ENCODE data around the gene FAM32A. TPM values are rescaled to one million over a fixed set of nuclear protein-coding genes. Genes with fewer than 3 reads are reported as not detected.

The FAM32A gene
- 57.0 and 91.3 TPM in 2 replicates for total RNA-seq (ENCODE audit: low replicate concordance)

GRCh38 chr19:16185123-16185767 lies at the start of gene FAM32A:
FAM32A (plus strand) TSS chr19:16185410; CDS start chr19:16185443, 33 bp downstream.

GRCh38 chr19:16143399-16144215 lies 41.6 kb upstream of the FAM32A start, which contains the start of gene HSH2D:
HSH2D (plus strand) TSS chr19:16143685; CDS start chr19:16148751, 5,066 bp downstream.

GRCh38 chr19:16197622-16198369 lies 12.6 kb downstream of the FAM32A start, which contains the start of gene AP1M1:
AP1M1 (plus strand) TSS chr19:16197911; CDS start chr19:16198027, 116 bp downstream.

Other genes with a start within 250 kb of the FAM32A start
- not detected in 2 replicates for gene OR10H4, start 236.4 kb upstream of the FAM32A start, total RNA-seq (ENCODE audit: low replicate concordance)
- gene TPM4, start 108.9 kb upstream of the FAM32A start, total RNA-seq (ENCODE audit: low replicate concordance): 1,025 and 1,480 TPM in 2 replicates
- gene RAB8A, start 73.5 kb upstream of the FAM32A start, total RNA-seq (ENCODE audit: low replicate concordance): 71.7 and 95.4 TPM in 2 replicates
- not detected in 2 replicates for gene HSH2D, start 41.7 kb upstream of the FAM32A start, total RNA-seq (ENCODE audit: low replicate concordance)
- gene CIB3, start 11.9 kb upstream of the FAM32A start, total RNA-seq (ENCODE audit: low replicate concordance): not detected in 2 replicates
- 73.8 and 94.8 TPM in 2 replicates for gene AP1M1, start 12.5 kb downstream of the FAM32A start, total RNA-seq (ENCODE audit: low replicate concordance)
- gene KLF2, start 139.4 kb downstream of the FAM32A start, total RNA-seq (ENCODE audit: low replicate concordance): 0.59 and 6.1 TPM in 2 replicates

Measured in smooth muscle cell of the coronary artery (primary cell).